Inflammatory macrophage (primary cell): ENCODE measurements around the gene SHMT1.

Source experiments
- DNase-seq, 2 donors: peaks; one replicate each; pipeline ENCODE4 v3.0.0-alpha.2; 2020 to 2022

Gene SHMT1

DNA sequence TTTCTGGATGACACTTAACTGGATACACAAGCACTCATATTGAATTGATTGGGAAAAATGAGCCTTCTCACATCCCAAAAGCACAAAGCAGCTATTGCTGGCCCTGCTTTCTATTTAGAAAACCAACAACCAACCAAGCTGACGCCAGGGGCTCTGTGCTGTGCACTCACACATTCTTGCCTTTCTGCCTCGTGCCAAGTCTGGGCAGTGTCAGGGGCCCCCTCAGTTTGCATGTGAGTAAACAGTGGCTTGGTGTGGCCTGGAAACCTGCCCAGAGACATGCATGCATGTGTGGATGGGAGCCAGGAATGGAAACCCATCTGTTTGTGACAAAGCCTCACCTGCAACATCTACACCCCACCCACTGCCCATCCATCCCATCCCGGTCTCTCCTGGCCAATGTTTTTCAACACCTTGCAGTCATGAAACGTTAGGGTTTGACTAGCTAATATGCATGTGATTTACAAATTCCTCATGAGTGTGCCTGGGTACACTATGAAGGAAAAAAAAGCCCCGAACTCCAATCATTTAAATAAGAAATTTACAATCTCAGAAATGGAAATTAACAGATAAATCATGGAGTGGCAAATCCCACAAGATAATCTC lies 82.5 kb downstream of the SHMT1 start:
- DNase-seq: no peak

DNA sequence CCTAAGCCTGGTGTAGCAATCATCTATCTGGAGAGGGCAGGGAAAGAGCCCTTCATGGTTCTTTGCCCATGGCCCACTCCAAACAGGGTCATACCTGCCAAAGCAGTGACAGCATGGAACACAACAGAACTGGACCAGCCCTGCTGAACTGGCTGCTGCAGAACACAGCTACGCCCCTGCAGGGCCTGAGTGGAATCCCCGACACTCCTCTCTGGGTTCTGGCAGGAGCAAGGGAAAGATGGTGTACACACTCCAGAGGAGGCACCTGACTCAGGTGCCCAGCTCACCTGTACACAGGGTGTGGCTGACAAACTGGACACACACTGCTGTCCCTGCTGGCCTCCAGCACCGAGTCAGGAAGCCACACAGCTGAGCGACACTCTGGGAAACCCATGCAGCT lies 83.1 kb downstream of the SHMT1 start:
- no peak for DNase-seq

DNA sequence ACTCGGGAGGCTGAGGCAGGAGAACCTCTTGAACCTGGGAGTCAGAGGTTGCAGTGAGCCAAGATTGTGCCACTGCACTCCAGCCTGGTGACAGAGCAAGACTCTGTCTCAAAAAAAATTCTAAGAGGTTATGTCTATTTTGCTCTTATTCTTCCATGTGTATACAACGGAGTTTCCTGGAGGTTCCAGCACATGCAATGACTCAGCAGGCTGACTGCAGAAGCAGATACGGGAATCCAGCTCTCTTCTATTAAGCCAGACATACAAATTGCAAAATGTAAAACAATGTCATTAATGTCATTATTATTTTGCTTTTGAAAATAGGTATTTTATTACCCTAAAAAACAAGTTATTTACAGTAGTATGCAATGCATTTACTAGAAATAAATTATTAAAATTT lies 84.5 kb downstream of the SHMT1 start:
- no peak for DNase-seq
